HFFc6 (cell line): ENCODE data around the gene TRABD2A. TPM values are rescaled to one million over a fixed set of nuclear protein-coding genes. Genes with fewer than 3 reads are reported as not detected.
A peak's percentile ranks its signal among the peaks of the same experiment; 100 is the strongest.

Source experiments
- DNase-seq: peaks from one replicate; pipeline ENCODE4 v3.0.0-alpha.2; 2018
- H3K27ac Mint-ChIP-seq: 2 replicates; pipeline ENCODE4 v1.8.0; 2020; ENCODE audit warnings: mild to moderate bottlenecking, mixed read lengths
- H3K27me3 Mint-ChIP-seq: 2 replicates; pipeline ENCODE4 v1.8.0; 2021; ENCODE audit warnings: mild to moderate bottlenecking, moderate library complexity, mixed read lengths; ENCODE audit not compliant: insufficient read depth
- H3K36me3 Mint-ChIP-seq: 2 replicates; pipeline ENCODE4 v1.8.0; 2021; ENCODE audit warnings: low read depth, mixed read lengths
- H3K4me1 Mint-ChIP-seq: 2 replicates; pipeline ENCODE4 v1.8.0; 2020; ENCODE audit warnings: low read depth, mixed read lengths
- H3K4me3 Mint-ChIP-seq: 2 replicates; pipeline ENCODE4 v1.8.0; 2020; ENCODE audit warnings: mild to moderate bottlenecking, moderate library complexity, mixed read lengths
- H3K9me3 Mint-ChIP-seq: 2 replicates; pipeline ENCODE4 v1.8.0; 2020; ENCODE audit warnings: mild to moderate bottlenecking, mixed read lengths
- total RNA-seq, 6 experiments: library from RNA; stranded (reverse); fragmentation: NEBNext Ultra II Directional; extraction: Animal tissue kit (Norgen Biotek cat#: 25700); gene quantifications; 2 replicates in 1 of 6; 3 replicates in 5 of 6; pipeline ENCODE4 v1.2.3, GENCODE V29; 2021
- TF ChIP-seq, protein P1 (sequence below): fragments of 200-600 bp; sonication (generic); IDR thresholded peaks from 2 replicates; pipeline ENCODE4 v1.5.0; 2021; ENCODE audit warnings: antibody characterized with exemption, mild to moderate bottlenecking

The TRABD2A gene
- total RNA-seq, 6 experiments from 2014 or later = 13.5 to 46.2 (median 41.9) TPM

DNA sequence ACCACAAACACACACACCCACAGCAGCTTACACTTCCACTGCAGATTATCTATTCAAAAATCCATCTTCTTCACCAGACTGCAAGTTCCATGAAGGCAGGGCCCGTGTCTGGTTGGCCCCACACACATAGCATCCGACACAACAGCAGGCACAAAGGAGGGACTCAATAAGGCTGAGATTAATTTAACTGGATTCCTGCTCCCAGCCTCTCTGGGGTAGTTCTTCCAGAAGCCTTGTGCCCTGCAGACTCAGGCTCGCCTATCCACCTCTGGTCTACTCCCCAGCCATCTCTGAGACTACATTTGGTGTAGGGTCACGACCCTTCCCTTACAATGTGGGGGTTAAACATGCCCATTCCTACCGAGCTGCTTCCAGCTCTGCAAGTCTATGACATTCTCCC lies 57.7 kb downstream of the TRABD2A start:
- no peaks in the 10 kb centered on the region for H3K9me3 Mint-ChIP-seq
- no peak overlapping the region for H3K27ac Mint-ChIP-seq
- H3K36me3 Mint-ChIP-seq = no peaks in the 10 kb centered on the region
- H3K4me3 Mint-ChIP-seq = no peak overlapping the region
- TF ChIP-seq, protein P1, sequence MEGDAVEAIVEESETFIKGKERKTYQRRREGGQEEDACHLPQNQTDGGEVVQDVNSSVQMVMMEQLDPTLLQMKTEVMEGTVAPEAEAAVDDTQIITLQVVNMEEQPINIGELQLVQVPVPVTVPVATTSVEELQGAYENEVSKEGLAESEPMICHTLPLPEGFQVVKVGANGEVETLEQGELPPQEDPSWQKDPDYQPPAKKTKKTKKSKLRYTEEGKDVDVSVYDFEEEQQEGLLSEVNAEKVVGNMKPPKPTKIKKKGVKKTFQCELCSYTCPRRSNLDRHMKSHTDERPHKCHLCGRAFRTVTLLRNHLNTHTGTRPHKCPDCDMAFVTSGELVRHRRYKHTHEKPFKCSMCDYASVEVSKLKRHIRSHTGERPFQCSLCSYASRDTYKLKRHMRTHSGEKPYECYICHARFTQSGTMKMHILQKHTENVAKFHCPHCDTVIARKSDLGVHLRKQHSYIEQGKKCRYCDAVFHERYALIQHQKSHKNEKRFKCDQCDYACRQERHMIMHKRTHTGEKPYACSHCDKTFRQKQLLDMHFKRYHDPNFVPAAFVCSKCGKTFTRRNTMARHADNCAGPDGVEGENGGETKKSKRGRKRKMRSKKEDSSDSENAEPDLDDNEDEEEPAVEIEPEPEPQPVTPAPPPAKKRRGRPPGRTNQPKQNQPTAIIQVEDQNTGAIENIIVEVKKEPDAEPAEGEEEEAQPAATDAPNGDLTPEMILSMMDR = no peak
- DNase-seq = no peak
- no peaks in the 10 kb centered on the region for H3K4me1 Mint-ChIP-seq
- no peaks in the 10 kb centered on the region; the same call in 1 of the 2 replicates for H3K27me3 Mint-ChIP-seq

DNA sequence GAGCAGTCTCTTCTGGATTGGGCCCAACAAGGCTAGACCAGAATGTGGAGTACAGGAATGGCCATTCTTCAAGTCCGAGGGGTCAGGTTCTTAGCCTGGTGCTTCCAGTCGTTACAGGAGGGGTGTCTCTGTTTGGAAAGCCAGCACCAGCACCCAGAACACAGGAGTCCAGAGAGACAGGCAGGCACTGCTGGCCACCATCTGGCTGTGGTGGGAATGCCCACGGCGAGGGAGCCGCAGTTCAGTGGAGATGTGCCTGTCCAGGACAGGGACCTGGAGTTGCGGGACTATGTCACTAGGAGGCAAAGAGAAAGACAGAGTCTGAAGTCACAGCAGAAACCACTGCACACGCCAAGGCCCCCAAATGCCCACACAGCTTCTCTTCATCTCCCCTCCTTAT lies 59.1 kb downstream of the TRABD2A start:
- Mint-ChIP-seq H3K36me3 (no peaks in the 10 kb centered on the region), H3K27ac (no peak overlapping the region), H3K27me3 (no peaks in the 10 kb centered on the region; the same call in 1 of the 2 replicates), H3K4me3 (no peak overlapping the region), H3K9me3 (no peaks in the 10 kb centered on the region), H3K4me1 (no peaks in the 10 kb centered on the region; the same call in 1 of the 2 replicates)
- TF ChIP-seq, protein P1 = no peak
- no peak for DNase-seq

DNA sequence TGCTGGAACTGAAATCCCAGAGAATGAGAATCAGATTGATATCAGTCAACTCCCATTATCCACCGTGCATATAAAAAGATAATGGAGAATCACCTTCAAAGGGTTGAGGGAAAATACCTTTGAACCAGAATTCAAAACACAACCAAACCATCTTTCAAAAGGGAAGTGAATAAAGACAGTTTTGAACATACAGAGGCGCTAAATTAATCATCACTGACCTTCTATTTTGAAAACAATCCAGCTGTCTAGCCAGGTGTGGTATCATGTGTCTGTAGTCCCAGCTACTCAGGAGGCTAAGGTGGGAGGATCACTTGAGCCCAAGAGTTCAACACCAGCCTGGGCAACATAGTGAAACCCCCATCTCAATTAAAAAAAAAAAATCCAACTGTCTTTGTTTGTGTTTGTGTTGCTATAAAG lies 63.6 kb downstream of the TRABD2A start:
- DNase-seq = no peak
- Mint-ChIP-seq H3K27me3 (peaks cover 2% of the 10 kb centered on the region; the same call in 1 of the 2 replicates), H3K9me3 (no peaks in the 10 kb centered on the region), H3K36me3 (no peaks in the 10 kb centered on the region), H3K27ac (no peak overlapping the region), H3K4me1 (peaks cover 27% of the 10 kb centered on the region), H3K4me3 (no peak overlapping the region)
- TF ChIP-seq, protein P1 = no peak

DNA sequence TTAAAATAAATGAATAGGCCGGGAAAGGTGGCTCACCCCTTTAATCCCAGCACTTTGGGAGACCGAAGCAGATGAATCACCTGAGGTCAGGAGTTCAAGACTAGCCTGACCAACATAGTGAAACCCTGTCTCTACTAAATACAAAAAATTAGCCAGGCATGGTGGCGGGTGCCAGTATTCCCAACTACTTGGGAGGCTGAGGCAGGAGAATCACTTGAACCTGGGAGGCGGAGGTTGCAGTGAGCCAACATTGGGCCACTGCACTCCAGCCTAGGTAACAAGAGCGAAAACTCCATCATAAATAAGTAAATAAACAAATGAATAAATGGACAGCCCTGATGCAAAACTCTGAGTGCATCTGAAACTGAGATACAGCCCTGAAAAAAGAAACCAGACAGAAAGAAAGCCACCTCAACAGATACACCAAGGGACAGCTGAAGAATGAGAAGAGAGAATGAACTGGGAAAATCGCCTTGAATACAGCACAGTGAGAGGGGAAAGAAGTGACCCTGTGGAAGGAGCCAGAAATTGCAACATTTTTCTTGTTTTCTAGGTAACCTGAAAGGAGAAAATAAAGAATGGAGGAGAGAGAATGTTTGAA lies 64.4 kb downstream of the TRABD2A start:
- TF ChIP-seq, protein P1 = no peak
- H3K36me3 Mint-ChIP-seq = no peaks in the 10 kb centered on the region
- no peak for DNase-seq

DNA sequence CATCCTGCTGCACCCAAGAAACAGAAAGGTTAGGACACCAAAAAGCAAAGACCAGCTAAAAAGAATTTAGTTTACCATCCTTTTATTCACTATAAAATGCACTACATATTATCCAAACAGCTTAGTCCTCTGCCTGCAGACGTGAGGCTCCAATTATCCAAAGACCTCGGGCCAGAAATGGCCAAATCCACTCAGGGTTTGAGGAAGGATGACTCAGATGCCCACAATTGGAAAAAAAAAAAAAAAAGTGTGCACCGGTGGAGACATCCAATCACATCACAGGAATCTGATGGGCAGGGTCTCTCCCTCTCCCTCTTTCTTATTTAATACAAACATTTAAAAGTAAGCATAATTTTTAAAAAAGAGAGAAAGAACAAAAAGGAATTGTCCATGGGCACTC lies 65.7 kb downstream of the TRABD2A start:
- DNase-seq = peak; percentile 61

More for the DNA sequence above, 64.4 kb downstream of the TRABD2A start:
- Mint-ChIP-seq H3K4me3 (no peak overlapping the region), H3K27ac (no peak overlapping the region), H3K9me3 (no peaks in the 10 kb centered on the region), H3K4me1 (peaks cover 27% of the 10 kb centered on the region), H3K27me3 (peaks cover 2% of the 10 kb centered on the region; the same call in 1 of the 2 replicates)

More for the DNA sequence above, 65.7 kb downstream of the TRABD2A start:
- TF ChIP-seq, protein P1 = no peak
- Mint-ChIP-seq H3K36me3 (no peaks in the 10 kb centered on the region), H3K4me1 (peaks cover 27% of the 10 kb centered on the region), H3K27me3 (peaks cover 2% of the 10 kb centered on the region; the same call in 1 of the 2 replicates), H3K4me3 (peak overlapping the region; percentile 42; the same call in 1 of the 2 replicates), H3K9me3 (no peaks in the 10 kb centered on the region), H3K27ac (0 out of 2 replicates have a peak overlapping the region, but pooled peaks have one; percentile 9)
